Measurements from ENCODE around the gene LEO1. TPM values are rescaled to one million over a fixed set of nuclear protein-coding genes. Genes with fewer than 3 reads are reported as not detected.

The LEO1 gene
- total and polyA plus RNA-seq, 2 of the 13 experiments (the other 11 are each of a cell fraction or from before 2014, with no cell fraction given) = 17.0 to 60.3 TPM

- no peak for TF ChIP-seq RAD21 (CRISPR knock-in tag; IDR thresholded peaks at IDR 0.05)
- TF ChIP-seq SNAPC2 (CRISPR knock-in tag; IDR thresholded peaks at IDR 0.05) = no peak
- peak; percentile 78 for TF ChIP-seq TEAD3 (CRISPR knock-in tag; optimal IDR thresholded peaks at IDR 0.05; ENCODE audit: borderline replicate concordance)
- no peak; a peak in 1 of 4 replicates for TF ChIP-seq POLR2A (IDR thresholded peaks at IDR 0.05; ENCODE audit: insufficient read depth in 1 of 2, low read depth in 2 of 2, low read length in 2 of 2)
- TF ChIP-seq HOXA3 (CRISPR knock-in tag; IDR thresholded peaks at IDR 0.05) = peak; percentile 63
- no peak for TF ChIP-seq CERS6 (CRISPR knock-in tag; IDR thresholded peaks at IDR 0.05)
- TF ChIP-seq NFATC3 (CRISPR knock-in tag; IDR thresholded peaks at IDR 0.05) = no peak
- no peak for TF ChIP-seq POLR2AphosphoS5 (IDR thresholded peaks at IDR 0.05; ENCODE audit: low read depth, low read length)
- TF ChIP-seq ZNF12 (CRISPR knock-in tag; IDR thresholded peaks at IDR 0.05) = no peak
- no peak for TF ChIP-seq ZNF510 (CRISPR knock-in tag; IDR thresholded peaks at IDR 0.05; ENCODE audit: low read depth)
- TF ChIP-seq POLR2AphosphoS2 (IDR thresholded peaks at IDR 0.05; ENCODE audit: low read depth, low read length) = no peak
- no peak for TF ChIP-seq KDM4B (CRISPR knock-in tag; IDR thresholded peaks at IDR 0.05)
- no peak for TF ChIP-seq MXD3 (CRISPR knock-in tag; IDR thresholded peaks at IDR 0.05)
- TF ChIP-seq ZBTB1 (CRISPR knock-in tag; IDR thresholded peaks at IDR 0.05; ENCODE audit: borderline replicate concordance) = no peak
- TF ChIP-seq, protein P1, sequence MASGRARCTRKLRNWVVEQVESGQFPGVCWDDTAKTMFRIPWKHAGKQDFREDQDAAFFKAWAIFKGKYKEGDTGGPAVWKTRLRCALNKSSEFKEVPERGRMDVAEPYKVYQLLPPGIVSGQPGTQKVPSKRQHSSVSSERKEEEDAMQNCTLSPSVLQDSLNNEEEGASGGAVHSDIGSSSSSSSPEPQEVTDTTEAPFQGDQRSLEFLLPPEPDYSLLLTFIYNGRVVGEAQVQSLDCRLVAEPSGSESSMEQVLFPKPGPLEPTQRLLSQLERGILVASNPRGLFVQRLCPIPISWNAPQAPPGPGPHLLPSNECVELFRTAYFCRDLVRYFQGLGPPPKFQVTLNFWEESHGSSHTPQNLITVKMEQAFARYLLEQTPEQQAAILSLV (CRISPR knock-in tag; IDR thresholded peaks at IDR 0.05; ENCODE audit: borderline replicate concordance) = no peak
- no peak for TF ChIP-seq ZBTB2 (CRISPR knock-in tag; IDR thresholded peaks at IDR 0.05; ENCODE audit: low read depth)
- TF ChIP-seq ZNF205 (CRISPR knock-in tag; IDR thresholded peaks at IDR 0.05) = no peak
- peak; percentile 63 for TF ChIP-seq GFI1 (CRISPR knock-in tag; IDR thresholded peaks at IDR 0.05; ENCODE audit: borderline replicate concordance)
- TF ChIP-seq FOXO1 (CRISPR knock-in tag; IDR thresholded peaks at IDR 0.05) = peak; percentile 47; the same call in 1 of the 2 replicates
- no peak for TF ChIP-seq HNF4G (IDR thresholded peaks at IDR 0.05; ENCODE audit: borderline replicate concordance, low read depth, low read length)
- TF ChIP-seq HNF4G (CRISPR knock-in tag; IDR thresholded peaks at IDR 0.05; ENCODE audit: borderline replicate concordance, low read depth) = no peak
- no peak for TF ChIP-seq ATF1 (CRISPR knock-in tag; IDR thresholded peaks at IDR 0.05)
- 0 out of 2 replicates have a peak, but pooled peaks have one; percentile 26 for TF ChIP-seq ZNF644 (CRISPR knock-in tag; IDR thresholded peaks at IDR 0.05; ENCODE audit: low read depth)
- no peak for TF ChIP-seq ZSCAN21 (CRISPR knock-in tag; IDR thresholded peaks at IDR 0.05; ENCODE audit: borderline replicate concordance)
- TF ChIP-seq ZNF546 (CRISPR knock-in tag; conservative IDR thresholded peaks at IDR 0.05) = no peak
Measured at GRCh38 chr15:51970132-51970817, 1.3 kb downstream of the LEO1 start (continued).

Measured in HepG2 (cell line).